HFF-Myc (cell line): ENCODE measurements around the gene PCDHA7.
"Not testable (repeated sequence)": the region's sequence is repeated elsewhere in the genome, so short reads cannot be mapped to it uniquely, and the experiment has no call there.

Experiments
- DNase-seq: peaks from one replicate; pipeline ENCODE4 v3.0.0-alpha.2; 2011; ENCODE audit warnings: low read depth; ENCODE audit errors: extremely low read depth
- H3K4me3 ChIP-seq: replicated peaks from 2 replicates; pipeline ENCODE4 v1.5.1; 2011; ENCODE audit warnings: low read depth, mild to moderate bottlenecking, control low read depth, low read length
- CTCF ChIP-seq: IDR thresholded peaks from 2 replicates; pipeline ENCODE4 v1.5.1; 2012; ENCODE audit warnings: mild to moderate bottlenecking, low read depth, low read length, control low read depth; ENCODE audit errors: missing control alignments

The PCDHA7 gene

GRCh38 chr5:140870221-140871201, 36.4 kb downstream of the PCDHA7 start:
- H3K4me3 ChIP-seq, result no peak overlapping the region
- TF ChIP-seq CTCF, result no peak
- DNase-seq, result no peak

GRCh38 chr5:140875085-140876065, 41.3 kb downstream of the PCDHA7 start, which contains the start of gene PCDHA12:
PCDHA12 (plus strand) TSS chr5:140875308; CDS start chr5:140875473, 165 bp downstream.
- H3K4me3 ChIP-seq, result no peak within 1 kb of the TSS
- TF ChIP-seq CTCF, result no peak
- no peak for DNase-seq

GRCh38 chr5:140876541-140877261, 42.6 kb downstream of the PCDHA7 start:
- not testable (repeated sequence) for DNase-seq, H3K4me3 ChIP-seq

DNA sequence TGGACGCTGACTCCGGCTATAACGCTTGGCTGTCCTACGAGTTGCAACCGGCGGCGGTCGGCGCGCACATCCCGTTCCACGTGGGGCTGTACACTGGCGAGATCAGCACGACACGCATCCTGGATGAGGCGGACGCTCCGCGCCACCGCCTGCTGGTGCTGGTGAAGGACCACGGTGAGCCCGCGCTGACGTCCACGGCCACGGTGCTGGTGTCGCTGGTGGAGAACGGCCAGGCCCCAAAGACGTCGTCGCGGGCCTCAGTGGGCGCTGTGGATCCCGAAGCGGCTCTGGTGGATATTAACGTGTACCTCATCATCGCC, 43.2 kb downstream of the PCDHA7 start:
- H3K4me3 ChIP-seq, result no peak overlapping the region
- no peak for TF ChIP-seq CTCF
- no peak for DNase-seq

DNA sequence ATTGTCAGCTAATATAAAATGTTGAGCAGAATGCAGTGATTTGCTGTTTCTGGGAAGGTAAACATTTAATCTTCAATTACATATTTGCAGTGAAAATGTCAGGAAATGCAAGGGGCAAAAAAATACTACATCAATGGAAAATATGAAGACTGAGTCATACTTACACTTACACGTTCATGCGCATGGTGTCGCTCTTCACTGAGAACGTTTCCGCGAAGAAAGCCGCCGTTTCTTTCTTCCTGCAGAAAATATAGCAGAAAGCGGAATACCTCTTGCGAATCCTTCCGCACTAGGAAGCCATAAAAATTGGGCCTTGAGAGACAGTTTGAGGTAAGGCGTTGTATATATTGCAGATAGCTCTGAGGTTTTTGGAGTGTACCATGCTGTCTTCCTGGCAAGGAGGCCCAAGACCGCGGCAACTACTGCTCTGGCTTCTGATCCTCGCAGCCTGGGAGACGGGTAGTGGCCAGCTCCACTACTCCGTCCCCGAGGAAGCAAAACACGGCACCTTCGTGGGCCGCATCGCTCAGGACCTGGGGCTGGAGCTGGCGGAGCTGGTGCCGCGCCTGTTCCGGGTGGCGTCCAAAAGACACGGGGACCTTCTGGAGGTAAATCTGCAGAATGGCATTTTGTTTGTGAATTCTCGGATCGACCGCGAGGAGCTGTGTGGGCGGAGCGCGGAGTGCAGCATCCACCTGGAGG, 48.0 kb downstream of the PCDHA7 start, which contains the start of gene PCDHA13:
TSS of gene PCDHA13 (plus strand) at position 236 of the 702 bp plus-strand sequence. CDS start at position 381, 145 bp downstream.
- no peak for DNase-seq
- peak; percentile 24 for TF ChIP-seq CTCF
- H3K4me3 ChIP-seq, result no peak within 1 kb of the TSS

- TF ChIP-seq CTCF, result peak; percentile 25
- DNase-seq, result no peak
- H3K4me3 ChIP-seq, result no peak overlapping the region
Observed at GRCh38 chr5:140882591-140882899, 48.5 kb downstream of the PCDHA7 start.
